ENCODE results near the gene POU2F2.

POU2F2 gene

GRCh38 chr19:42079886-42080763 lies 52.1 kb downstream of the POU2F2 start:
- DNase-seq: no peak

- DNase-seq: no peak
Measured at GRCh38 chr19:42079276-42079669, 53.0 kb downstream of the POU2F2 start.

DNA sequence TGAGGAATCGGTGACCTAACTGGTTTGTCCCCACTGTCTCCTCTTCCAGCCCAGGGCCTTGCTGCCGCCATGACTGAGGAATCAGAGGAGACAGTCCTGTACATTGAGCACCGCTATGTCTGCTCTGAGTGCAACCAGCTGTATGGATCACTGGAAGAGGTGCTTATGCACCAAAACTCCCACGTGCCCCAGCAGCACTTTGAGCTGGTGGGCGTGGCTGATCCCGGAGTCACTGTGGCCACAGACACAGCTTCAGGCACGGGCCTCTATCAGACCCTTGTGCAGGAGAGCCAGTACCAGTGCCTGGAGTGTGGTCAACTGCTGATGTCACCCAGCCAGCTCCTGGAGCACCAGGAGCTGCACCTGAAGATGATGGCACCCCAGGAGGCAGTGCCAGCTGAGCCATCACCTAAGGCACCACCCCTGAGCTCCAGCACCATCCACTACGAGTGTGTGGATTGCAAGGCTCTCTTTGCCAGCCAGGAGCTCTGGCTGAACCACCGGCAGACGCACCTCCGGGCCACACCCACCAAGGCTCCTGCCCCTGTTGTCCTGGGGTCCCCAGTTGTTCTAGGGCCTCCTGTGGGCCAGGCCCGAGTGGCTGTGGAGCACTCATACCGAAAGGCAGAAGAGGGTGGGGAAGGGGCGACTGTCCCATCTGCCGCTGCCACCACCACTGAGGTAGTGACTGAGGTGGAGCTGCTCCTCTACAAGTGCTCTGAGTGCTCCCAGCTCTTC lies 53.5 kb downstream of the POU2F2 start:
- no peak for DNase-seq

DNA sequence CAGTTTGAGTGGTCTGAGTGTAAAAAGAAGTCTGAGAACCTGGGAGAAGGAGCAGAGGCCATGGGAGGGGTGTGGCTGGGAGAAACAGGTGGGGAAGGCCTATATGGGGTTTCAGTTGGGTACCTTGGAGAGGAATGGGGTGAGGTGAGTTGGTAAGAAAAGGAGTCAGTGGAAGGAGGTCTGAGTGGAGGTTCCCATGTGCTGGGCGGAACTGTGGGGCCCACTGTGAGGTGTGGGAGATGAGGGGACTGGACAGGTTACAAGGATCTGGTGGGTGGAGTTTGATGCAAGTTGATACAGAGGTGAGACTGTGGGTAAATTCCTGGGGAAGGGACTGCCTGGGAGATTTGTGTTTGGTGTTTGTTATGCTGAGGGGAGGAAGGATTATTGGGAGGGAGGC lies 54.2 kb downstream of the POU2F2 start:
- no peak for DNase-seq

- peak in 2 of 5 experiments; percentile 25 to 36 for DNase-seq
Measured at GRCh38 chr19:42076380-42076944, 55.8 kb downstream of the POU2F2 start.

GRCh38 chr19:42075616-42076379 lies 56.4 kb downstream of the POU2F2 start, which contains the start of gene ZNF574:
Gene ZNF574 (plus strand): TSS chr19:42076166. CDS start chr19:42078607, 2,441 bp downstream.
- peak; percentile 92 to 100 (median 96) for DNase-seq

- no peak for DNase-seq
Measured at GRCh38 chr19:42075364-42075615, 57.0 kb downstream of the POU2F2 start.

- DNase-seq: peak in 1 of 5 experiments; percentile 10
Measured at GRCh38 chr19:42074513-42075363, 57.5 kb downstream of the POU2F2 start.

DNA sequence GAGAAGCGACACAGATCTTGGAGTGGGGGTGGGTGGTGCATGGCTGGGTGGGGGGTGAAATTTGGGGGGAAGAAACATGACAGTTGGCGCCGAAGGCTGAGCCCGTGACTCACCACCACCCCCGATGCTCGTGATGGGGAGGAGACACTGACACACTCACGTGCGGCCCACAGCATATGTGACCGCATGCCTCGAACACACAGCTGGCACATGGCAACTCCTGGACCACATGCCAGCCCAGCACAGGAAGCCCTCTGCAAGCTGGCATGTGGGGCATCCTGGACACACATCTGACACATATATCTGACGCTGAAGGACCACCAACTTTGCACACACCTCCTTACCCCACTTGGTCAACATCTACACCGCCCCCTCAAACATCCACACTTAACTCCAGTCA lies 61.0 kb downstream of the POU2F2 start:
- no peak for DNase-seq

- DNase-seq: no peak
Measured at GRCh38 chr19:42069619-42070351, 62.5 kb downstream of the POU2F2 start, which contains the start of gene GRIK5. Gene GRIK5 (minus strand): TSS chr19:42070206. CDS start chr19:42065770, 4,436 bp downstream.

DNA sequence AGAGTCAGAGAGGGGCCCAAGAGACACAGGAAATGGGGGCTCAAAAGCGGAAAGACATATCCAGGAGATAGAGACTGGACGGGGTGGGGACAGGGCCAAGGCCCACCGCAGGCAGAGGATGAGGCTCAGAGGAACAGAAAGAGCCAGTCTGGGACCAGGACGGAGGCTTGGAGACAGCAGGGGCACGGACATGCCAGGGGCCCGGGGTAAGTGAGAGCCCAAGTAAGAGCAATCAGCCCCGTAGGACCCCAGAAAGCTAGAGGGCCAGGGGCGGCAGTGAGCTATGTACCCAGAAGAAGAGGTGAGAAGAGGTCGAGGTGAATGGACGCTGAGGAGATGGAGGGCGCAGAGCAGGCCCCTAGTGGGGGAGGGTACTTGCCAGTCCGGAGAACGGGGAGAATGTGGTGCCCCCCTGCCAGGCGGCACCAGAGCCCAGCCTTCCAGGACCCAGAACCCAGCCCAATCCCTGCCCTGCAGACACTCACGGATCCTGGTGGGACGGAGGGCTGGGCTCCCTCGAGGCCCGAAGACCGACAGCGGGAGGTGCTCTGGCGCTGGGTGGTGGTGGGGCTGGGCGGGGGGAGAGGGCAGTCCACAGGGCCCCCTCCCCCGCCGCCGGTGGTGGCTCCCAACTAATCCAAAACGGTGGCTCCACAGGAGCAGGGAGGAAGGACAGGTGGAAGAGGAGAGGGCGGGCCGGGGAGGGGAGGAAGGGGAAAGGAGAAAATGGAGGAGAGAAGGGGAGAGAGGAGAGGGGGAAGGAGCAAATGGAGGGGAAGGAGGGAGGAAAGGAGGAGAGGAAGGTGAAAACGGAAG lies 63.3 kb downstream of the POU2F2 start:
- no peak for DNase-seq

- DNase-seq: no peak
Measured at GRCh38 chr19:42068361-42068755, 63.9 kb downstream of the POU2F2 start.

GRCh38 chr19:42067315-42067888 lies 64.8 kb downstream of the POU2F2 start:
- no peak for DNase-seq

DNA sequence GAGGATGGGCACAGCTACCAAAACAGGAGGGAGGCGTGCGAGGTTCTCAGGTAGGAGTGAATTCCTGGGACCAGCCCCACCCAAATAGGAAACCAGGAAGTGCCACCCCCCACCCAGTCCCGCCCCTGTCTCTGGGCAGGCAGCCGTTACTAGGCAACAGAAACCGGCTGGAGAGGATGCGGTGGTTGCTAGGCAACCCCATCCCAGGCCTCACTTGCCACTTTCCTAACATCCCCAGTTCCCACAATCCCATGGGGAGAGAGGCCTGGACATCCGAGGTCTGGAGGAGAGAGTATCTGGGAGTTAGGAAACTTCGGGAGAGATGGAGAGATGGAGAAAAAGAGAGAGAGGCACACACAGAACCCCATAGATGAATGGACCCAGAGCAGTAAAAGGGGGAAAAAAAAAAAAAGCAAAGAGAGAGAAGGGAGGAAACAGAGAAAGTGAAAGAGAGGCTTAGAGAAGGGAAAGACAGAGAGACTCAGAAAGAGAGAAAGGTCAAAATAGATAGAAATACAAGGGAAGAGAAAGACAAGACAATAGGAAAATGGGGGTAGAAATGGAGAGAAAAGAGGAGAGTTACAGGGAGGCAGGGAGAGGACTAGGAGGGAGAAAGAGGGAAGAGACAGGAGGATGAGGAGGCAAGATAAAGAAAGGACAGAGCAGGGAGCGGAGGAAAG lies 66.0 kb downstream of the POU2F2 start:
- DNase-seq: peak in 1 of 5 experiments; percentile 49

DNA sequence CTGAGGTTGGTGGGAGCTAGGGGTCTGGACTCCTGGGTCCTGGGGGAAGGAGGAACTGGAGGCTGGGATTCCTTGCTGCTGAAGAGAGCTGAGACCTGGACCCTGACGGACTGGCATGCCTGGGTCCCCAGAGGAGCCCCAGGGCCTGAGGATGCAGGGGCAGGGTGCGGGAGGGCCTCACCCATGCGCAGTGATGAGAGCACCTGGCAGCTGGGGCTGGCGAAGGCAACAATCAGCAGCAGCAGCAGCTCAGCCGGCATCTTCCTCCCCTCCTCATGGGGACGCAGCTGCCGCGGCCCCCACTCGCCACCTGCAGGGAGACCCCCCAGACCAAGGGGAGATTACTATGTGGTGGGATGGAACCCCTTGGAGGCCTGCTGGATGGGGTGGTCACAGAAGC lies 66.7 kb downstream of the POU2F2 start:
- no peak for DNase-seq

DNA sequence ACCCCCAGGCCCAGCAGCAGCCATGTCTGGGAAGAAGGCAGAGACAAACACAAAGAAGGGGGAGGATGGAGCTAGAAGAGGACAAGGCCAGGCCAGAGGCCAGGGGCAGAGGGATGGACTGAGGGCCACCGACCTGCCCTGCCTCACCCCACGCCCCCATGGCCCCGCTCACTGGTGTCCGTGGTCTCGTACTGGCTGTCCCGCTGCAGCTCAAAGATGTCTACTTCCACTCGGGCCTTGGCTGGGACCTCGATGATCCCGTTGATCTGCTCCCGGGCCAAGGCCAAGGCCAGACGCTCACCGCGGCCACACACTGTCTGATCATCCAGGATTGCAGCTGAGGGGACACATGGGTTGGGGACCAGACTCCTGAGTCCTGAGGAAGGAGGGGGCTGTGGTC lies 67.2 kb downstream of the POU2F2 start:
- no peak for DNase-seq

GRCh38 chr19:42064432-42064831 lies 67.8 kb downstream of the POU2F2 start:
- DNase-seq: no peak

DNA sequence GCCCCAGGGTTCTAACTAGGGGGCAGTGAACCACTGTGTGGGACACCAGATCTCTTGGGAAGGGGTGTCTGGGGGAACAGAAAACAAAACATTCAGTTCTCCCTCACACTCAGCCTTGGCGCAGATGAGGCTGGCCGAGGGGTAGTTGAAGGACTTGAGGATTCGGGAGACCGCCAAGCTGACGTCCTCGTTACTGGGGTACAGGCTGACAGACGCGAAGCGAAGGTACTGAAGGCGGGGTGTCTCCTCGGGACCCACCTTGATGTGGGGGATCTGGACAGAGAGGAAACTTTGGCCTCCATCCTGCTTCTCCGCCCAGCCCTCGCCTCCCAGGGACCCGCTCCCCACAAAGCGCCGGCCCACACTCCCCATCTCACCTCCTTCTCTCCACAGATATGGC lies 69.9 kb downstream of the POU2F2 start:
- DNase-seq: no peak

DNA sequence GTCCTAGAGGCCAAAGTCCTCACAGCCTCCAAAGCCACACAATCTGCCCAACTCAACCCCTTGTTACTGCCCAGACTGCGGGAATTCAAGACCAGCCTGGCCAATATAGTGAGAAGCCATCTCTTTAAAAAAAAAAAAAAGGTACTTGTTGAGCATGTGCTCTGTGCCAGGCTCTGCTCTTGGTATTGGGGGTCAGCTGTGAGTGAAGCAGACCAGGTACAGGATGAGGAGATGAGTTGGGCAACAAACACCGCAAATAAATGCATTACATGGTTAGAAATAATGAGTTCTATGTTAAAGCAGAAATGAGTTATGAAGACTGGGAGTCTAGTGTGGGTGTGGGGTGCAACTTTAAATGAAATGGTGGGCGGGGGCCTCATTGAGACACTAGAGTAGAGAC lies 72.1 kb downstream of the POU2F2 start:
- DNase-seq: no peak

Measured in T-helper 2 cell (primary cell).